ENCODE measurements around the gene SCD. TPM values are rescaled to one million over a fixed set of nuclear protein-coding genes. Genes with fewer than 3 reads are reported as not detected.
"Not testable (repeated sequence)": the region's sequence is repeated elsewhere in the genome, so short reads cannot be mapped to it uniquely, and the experiment has no call there.

The SCD gene
- total RNA-seq (2014; rRNA removed; shearing (Covaris generic); ENCODE audit: low replicate concordance) = 48.8 and 56.3 TPM in 2 replicates

GRCh38 chr10:100346765-100347567, at the start of gene SCD:
Gene SCD, plus strand, starts transcription at chr10:100347233. Its CDS starts 272 bp downstream, at chr10:100347505.
- no peaks in the 10 kb centered on the region for H3K27me3 ChIP-seq
- H3K36me3 ChIP-seq = peaks cover 4% of the 10 kb centered on the region
- peak; percentile 86 for DNase-seq
- peak within 1 kb of the TSS; percentile 65 for H3K4me3 ChIP-seq
- H3K9me3 ChIP-seq = no peaks in the 10 kb centered on the region

GRCh38 chr10:100297242-100297641, 49.8 kb upstream of the SCD start:
- H3K9me3 ChIP-seq = no peaks in the 10 kb centered on the region
- peaks cover 13% of the 10 kb centered on the region; the same call in 1 of the 2 replicates for H3K27me3 ChIP-seq

DNA sequence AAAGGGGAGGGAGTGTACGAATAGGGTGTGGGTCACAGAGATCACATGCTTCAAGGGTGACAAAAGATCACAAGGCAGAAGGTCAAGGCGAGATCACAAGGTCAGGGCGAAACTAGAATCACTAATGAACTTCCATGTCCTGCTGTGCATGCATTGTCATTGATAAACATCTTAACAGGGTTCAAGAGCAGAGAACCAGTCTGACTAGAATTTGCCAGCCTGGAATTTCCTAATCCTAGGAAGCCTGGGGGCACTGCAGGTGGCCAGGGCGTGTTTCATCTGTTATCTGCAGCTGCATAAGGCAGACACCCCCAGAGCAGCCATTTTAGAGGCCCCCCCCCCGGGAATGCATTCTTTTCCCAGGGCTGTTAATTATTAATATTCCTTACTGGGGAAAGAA, 45.9 kb upstream of the SCD start:
- not testable (repeated sequence) for DNase-seq, H3K4me3 ChIP-seq, H3K36me3 ChIP-seq, H3K9me3 ChIP-seq
- H3K27me3 ChIP-seq = peaks cover 36% of the 10 kb centered on the region

More at GRCh38 chr10:100297242-100297641, 49.8 kb upstream of the SCD start:
- no peak for DNase-seq
- Histone ChIP-seq H3K4me3 (no peak overlapping the region), H3K36me3 (no peaks in the 10 kb centered on the region)

DNA sequence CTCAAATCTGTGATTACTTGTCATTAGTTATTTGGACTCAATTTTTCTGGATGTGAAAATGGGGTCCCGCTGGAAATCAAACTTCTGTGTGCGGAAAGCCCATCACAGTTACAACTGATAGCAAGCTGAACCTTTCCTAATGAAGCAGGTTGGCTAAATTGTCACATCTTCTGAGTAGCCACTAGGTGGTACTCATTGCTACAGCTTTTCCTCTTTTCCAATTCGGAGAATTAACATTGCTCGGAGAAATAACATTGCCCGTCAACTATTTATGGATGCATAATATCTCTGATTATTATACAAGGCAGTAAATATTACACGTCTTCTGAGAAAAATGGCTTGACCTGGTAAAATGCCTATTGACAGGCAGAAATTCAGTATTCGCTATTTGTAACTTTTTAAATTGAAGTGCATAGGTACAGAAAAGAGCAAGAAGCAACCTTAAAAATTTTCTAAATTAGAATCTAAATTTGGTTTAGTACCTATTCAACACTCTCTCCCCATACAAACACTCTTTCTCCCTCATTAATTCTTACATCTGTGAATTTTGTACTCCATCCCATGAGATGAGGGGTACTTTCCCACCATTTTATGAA, 43.2 kb upstream of the SCD start:
- Histone ChIP-seq H3K9me3 (no peaks in the 10 kb centered on the region), H3K27me3 (peaks cover 23% of the 10 kb centered on the region), H3K36me3 (no peaks in the 10 kb centered on the region), H3K4me3 (no peak overlapping the region)
- no peak for DNase-seq

- no peak for DNase-seq
- Histone ChIP-seq H3K4me3 (no peak overlapping the region), H3K27me3 (peaks cover 23% of the 10 kb centered on the region), H3K36me3 (no peaks in the 10 kb centered on the region), H3K9me3 (no peaks in the 10 kb centered on the region)
Measured at GRCh38 chr10:100304414-100304813, 42.6 kb upstream of the SCD start.

GRCh38 chr10:100306861-100307260, 40.2 kb upstream of the SCD start:
- DNase-seq = no peak
- Histone ChIP-seq H3K36me3 (no peaks in the 10 kb centered on the region), H3K27me3 (peaks cover 34% of the 10 kb centered on the region), H3K4me3 (no peak overlapping the region), H3K9me3 (no peaks in the 10 kb centered on the region)

- no peak overlapping the region for H3K4me3 ChIP-seq
- no peaks in the 10 kb centered on the region for H3K36me3 ChIP-seq
- no peak for DNase-seq
- H3K27me3 ChIP-seq = peaks cover 37% of the 10 kb centered on the region
- no peaks in the 10 kb centered on the region for H3K9me3 ChIP-seq
Measured at GRCh38 chr10:100307684-100308083, 39.3 kb upstream of the SCD start.

DNA sequence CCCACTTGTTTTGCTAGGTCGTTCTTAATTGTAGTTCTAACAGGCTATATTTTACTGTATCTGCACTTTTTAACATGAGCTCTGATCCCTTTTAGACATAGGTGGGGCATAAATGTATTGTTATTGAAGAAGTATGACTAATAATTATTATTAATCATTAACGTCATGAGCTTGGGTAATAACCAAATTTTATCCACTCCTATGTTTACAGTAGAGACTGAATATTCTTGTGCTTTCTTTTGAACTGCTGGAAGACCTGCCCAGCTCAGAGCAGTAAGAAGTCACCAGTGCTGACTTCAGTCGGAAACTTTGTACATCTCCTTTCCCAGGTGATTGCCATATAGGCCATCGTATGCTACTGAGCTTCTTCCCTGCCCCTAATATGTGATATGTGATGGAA, 35.7 kb upstream of the SCD start:
- Histone ChIP-seq H3K27me3 (peaks cover 25% of the 10 kb centered on the region), H3K9me3 (no peaks in the 10 kb centered on the region), H3K36me3 (no peaks in the 10 kb centered on the region), H3K4me3 (no peak overlapping the region)
- DNase-seq = no peak

DNA sequence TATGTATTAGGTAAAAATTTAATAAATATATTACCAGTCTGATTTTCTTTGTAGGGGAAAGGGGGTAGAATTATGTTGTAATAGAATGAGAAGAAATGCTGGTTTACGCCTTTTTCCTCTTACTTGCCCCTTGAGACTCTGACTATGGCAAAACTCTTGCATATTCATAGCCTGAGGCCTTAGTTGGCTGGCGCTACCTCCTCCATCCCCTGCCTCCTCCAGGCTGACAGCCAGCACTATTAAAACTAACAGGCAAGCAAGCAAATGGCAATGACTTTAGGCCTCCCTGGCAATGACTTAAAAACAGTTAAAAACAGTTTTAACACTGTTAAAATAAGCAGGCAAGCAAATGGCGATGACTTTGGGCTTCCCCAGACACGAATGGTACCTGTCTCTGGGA, 31.4 kb upstream of the SCD start:
- H3K36me3 ChIP-seq = no peaks in the 10 kb centered on the region
- H3K9me3 ChIP-seq = no peaks in the 10 kb centered on the region
- peaks cover 27% of the 10 kb centered on the region for H3K27me3 ChIP-seq
- DNase-seq = peak; percentile 7
- H3K4me3 ChIP-seq = no peak overlapping the region

DNA sequence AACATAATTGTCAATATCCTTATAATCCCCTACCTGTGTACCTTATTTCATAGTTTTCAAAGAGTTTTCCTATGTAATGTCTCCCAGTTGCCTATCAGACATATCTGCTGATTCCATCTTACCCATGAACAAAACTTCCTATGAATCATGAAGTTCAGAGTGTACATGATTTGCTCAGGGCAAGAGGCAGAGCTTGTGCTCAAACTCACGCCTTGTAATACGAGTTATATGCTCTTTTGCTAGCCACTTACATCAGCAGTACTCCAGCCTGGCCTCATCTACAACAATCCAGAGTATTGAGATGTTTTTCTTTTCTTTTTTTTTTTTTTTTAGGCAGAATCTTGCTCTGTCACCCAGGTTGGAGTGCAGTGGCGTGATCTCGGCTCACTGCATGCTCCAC, 28.8 kb upstream of the SCD start:
- Histone ChIP-seq H3K9me3 (no peaks in the 10 kb centered on the region), H3K27me3 (peaks cover 15% of the 10 kb centered on the region), H3K4me3 (no peak overlapping the region), H3K36me3 (no peaks in the 10 kb centered on the region)
- DNase-seq = no peak

- H3K9me3 ChIP-seq = no peaks in the 10 kb centered on the region
- peaks cover 9% of the 10 kb centered on the region for H3K27me3 ChIP-seq
- H3K36me3 ChIP-seq = no peaks in the 10 kb centered on the region
- no peak overlapping the region for H3K4me3 ChIP-seq
- no peak for DNase-seq
Measured at GRCh38 chr10:100319707-100320402, 27.2 kb upstream of the SCD start.

DNA sequence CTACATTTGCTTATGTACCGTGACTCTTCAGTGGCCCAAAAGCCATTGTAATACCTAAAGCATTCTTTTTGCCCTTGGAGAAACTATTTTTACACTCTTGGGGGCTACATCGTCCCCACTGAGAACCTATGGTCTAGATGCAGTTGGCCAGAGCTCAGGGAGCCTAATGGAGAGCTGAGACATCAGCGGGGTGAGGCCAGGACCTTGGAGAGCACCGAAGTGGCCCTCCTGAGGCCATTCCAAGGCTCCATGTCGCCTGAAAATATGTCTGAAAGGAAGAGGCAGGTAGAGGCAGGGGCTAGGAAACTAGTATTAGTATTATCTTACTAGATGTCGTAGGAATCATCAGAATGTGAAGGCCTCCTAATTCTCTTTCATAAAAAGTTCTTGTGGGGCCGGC, 21.9 kb upstream of the SCD start:
- DNase-seq = no peak
- H3K36me3 ChIP-seq = no peaks in the 10 kb centered on the region
- no peak overlapping the region for H3K4me3 ChIP-seq
- no peaks in the 10 kb centered on the region for H3K9me3 ChIP-seq
- H3K27me3 ChIP-seq = peaks cover 27% of the 10 kb centered on the region

DNA sequence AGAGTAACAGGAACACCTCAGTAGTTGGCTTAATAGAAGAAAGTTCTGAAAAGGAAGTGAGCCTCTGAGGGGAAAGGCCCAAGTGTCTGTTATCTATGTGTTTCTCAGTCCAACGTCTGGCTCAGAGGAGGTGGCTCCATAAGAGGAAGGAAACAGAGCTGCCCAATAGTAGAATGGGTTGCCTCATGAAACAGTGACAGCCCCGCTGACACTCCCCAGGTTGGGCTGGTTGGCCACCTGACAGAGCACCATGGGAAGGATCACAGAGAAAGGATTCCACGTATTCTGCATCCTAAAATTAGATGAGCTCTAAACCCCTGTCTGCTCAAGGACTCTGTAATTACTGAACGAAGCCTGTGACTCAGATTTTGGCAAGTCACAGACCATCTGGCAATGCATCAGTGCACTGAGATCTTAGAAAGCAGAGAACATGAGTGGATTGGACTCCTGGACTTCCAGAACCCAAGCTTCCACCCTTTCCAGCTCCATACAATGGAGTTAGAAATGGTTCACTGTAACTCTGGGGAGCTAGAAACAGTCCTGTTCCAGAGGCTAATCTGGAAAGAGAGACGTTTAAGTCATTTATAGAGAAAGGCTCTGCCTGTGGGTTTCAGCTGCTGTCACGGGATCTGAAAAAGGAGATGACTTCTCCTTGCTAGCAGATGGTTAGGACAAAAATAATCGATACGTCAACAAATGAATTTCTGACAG, 19.9 kb upstream of the SCD start:
- DNase-seq = peak; percentile 28
- Histone ChIP-seq H3K9me3 (no peaks in the 10 kb centered on the region), H3K36me3 (no peaks in the 10 kb centered on the region), H3K4me3 (no peak overlapping the region), H3K27me3 (peaks cover 21% of the 10 kb centered on the region)

DNA sequence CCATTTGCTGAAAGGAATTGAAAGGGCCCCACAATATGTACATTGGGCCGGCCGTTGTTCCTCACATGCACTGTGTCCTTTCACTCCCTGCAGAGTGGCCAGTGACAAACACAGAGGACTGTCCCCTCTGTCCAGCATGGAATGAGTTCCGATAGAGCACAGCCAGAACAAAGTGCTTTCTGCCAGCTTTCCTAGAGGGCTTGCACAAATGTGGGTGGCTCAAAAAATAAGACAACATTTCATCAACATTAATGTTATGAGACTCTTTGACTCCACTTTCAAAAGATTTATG, 19.4 kb upstream of the SCD start:
- DNase-seq = no peak
- Histone ChIP-seq H3K36me3 (no peaks in the 10 kb centered on the region), H3K4me3 (no peak overlapping the region), H3K27me3 (peaks cover 22% of the 10 kb centered on the region), H3K9me3 (no peaks in the 10 kb centered on the region)

GRCh38 chr10:100328198-100328597, 18.8 kb upstream of the SCD start:
- Histone ChIP-seq H3K27me3 (peaks cover 24% of the 10 kb centered on the region), H3K36me3 (no peaks in the 10 kb centered on the region), H3K9me3 (no peaks in the 10 kb centered on the region), H3K4me3 (no peak overlapping the region)
- no peak for DNase-seq

GRCh38 chr10:100330079-100330478, 17.0 kb upstream of the SCD start, which contains the start of gene PKD2L1:
Gene PKD2L1, minus strand, starts transcription at chr10:100330228. Its CDS starts 125 bp downstream, at chr10:100330103.
- no peak for DNase-seq
- Histone ChIP-seq H3K27me3 (peaks cover 26% of the 10 kb centered on the region), H3K9me3 (no peaks in the 10 kb centered on the region), H3K4me3 (no peak within 1 kb of the TSS), H3K36me3 (no peaks in the 10 kb centered on the region)

GRCh38 chr10:100333106-100333505, 13.9 kb upstream of the SCD start:
- Histone ChIP-seq H3K36me3 (no peaks in the 10 kb centered on the region), H3K4me3 (no peak overlapping the region), H3K27me3 (peaks cover 20% of the 10 kb centered on the region), H3K9me3 (no peaks in the 10 kb centered on the region)
- DNase-seq = no peak
